Panc1 (cell line): ENCODE results near the gene HSD3B2. TPM values are rescaled to one million over a fixed set of nuclear protein-coding genes. Genes with fewer than 3 reads are reported as not detected.

Experiments
- ATAC-seq: fragments of 200-7000 bp; cut with Tn5 transposase; 2 replicates; pipeline ENCODE4 v1.9.1; 2020; ENCODE audit warnings: mild to moderate bottlenecking, moderate library complexity
- BruUV-seq: library from RNA; stranded (reverse); fragments of 400-500 nt; replicated peaks from 2 replicates; lab custom pipeline; 2021; lab: Mats Ljungman, UMichigan
- CTCF ChIA-PET: fragments of 300-600 bp; sonication (Branson Sonifier 250); formaldehyde crosslinking; loops from one replicate; lab custom pipeline; 2022; ENCODE audit warnings: antibody characterized with exemption; lab: Charles Lee
- POLR2A ChIA-PET: fragments of 300-600 bp; sonication (Branson Sonifier 250); formaldehyde crosslinking; loops from one replicate; lab custom pipeline; 2022; ENCODE audit warnings: antibody characterized with exemption; lab: Charles Lee
- DNase-seq: peaks from one replicate; pipeline ENCODE4 v3.0.0-alpha.2; 2010; ENCODE audit warnings: low read depth, low spot score
- H3K27ac ChIP-seq: 2 replicates; pipeline ENCODE4 v1.5.1; 2011; ENCODE audit warnings: mild to moderate bottlenecking, low read length, inconsistent platforms
- H3K27me3 ChIP-seq: fragments of 200-500 bp; sonication (Bioruptor generic); 2 replicates; pipeline ENCODE4 v1.6.0; 2014; ENCODE audit warnings: low read length, inconsistent platforms; ENCODE audit not compliant: control insufficient read depth, insufficient read depth
- H3K36me3 ChIP-seq: fragments of 200-500 bp; sonication (Bioruptor generic); 2 replicates; pipeline ENCODE4 v1.5.1; 2014; ENCODE audit warnings: inconsistent platforms, mild to moderate bottlenecking, low read length, moderate library complexity; ENCODE audit not compliant: control insufficient read depth, insufficient read depth
- H3K4me1 ChIP-seq: 2 replicates; pipeline ENCODE4 v1.5.1; 2011; ENCODE audit warnings: inconsistent platforms, mild to moderate bottlenecking, low read length, moderate library complexity; ENCODE audit not compliant: control insufficient read depth, insufficient read depth
- H3K4me3 ChIP-seq, 2 experiments: 2 replicates each; pipeline ENCODE4 v1.5.1; 2011 to 2012; ENCODE audit warnings: low read depth in 2 of 2, low read length in 2 of 2, mild to moderate bottlenecking in 2 of 2, inconsistent platforms in 1 of 2, moderate library complexity in 1 of 2
- H3K9me3 ChIP-seq: fragments of 200-500 bp; sonication (Bioruptor generic); 2 replicates; pipeline ENCODE4 v1.5.1; 2014; ENCODE audit warnings: low read depth, mild to moderate bottlenecking, inconsistent platforms, low read length, moderate library complexity; ENCODE audit not compliant: control insufficient read depth, insufficient read depth
- CTCF ChIP-seq: fragments of 450-650 bp; IDR thresholded peaks from 2 replicates; pipeline ENCODE4 v1.5.1; 2017; ENCODE audit warnings: mild to moderate bottlenecking
- POLR2AphosphoS5 ChIP-seq: IDR thresholded peaks from 2 replicates; pipeline ENCODE4 v1.6.1; 2012; ENCODE audit warnings: mild to moderate bottlenecking, low read depth, low read length, moderate library complexity
- REST ChIP-seq, 2 experiments: IDR thresholded peaks; 2 replicates each; pipeline ENCODE4 v1.6.1; 2011 to 2012; ENCODE audit warnings: low read depth in 2 of 2, control low read depth in 1 of 2, low read length in 1 of 2, mild to moderate bottlenecking in 1 of 2, moderate library complexity in 1 of 2; ENCODE audit not compliant: insufficient read depth in 1 of 2
- SIN3A ChIP-seq: IDR thresholded peaks from 2 replicates; pipeline ENCODE4 v1.6.1; 2012; ENCODE audit warnings: low read depth, mild to moderate bottlenecking, low read length, moderate library complexity, borderline replicate concordance; ENCODE audit not compliant: insufficient read depth
- TCF7L2 ChIP-seq: IDR thresholded peaks from 2 replicates; pipeline ENCODE4 v1.6.1; 2011; ENCODE audit warnings: mild to moderate bottlenecking, low read depth, low read length, inconsistent platforms
- in situ Hi-C: cut with HindIII; loops from 2 replicates; pipeline ENCODE4 v1.10.0; 2016; ENCODE audit warnings: low sequenced_read_pairs, low pct_unique_long_range_greater_than_20kb
- intact Hi-C: fragments of 100-400 bp; cut with micrococcal nuclease; formaldehyde crosslinking; loops from one replicate; pipeline ENCODE4 v1.10.0; 2022; ENCODE audit not compliant: unreplicated experiment
- total RNA-seq: library from RNA; stranded (reverse); gene quantifications from one replicate; pipeline ENCODE4 v1.2.1, GENCODE V29; 2021; ENCODE audit not compliant: unreplicated experiment

The HSD3B2 gene
- total RNA-seq, 1 experiment from 2014 or later, result 1.2 TPM

GRCh38 chr1:119463569-119463968, 48.6 kb downstream of the HSD3B2 start:
- no TSS peak for BruUV-seq
- no peaks in the 10 kb centered on the region for H3K9me3 ChIP-seq
- no peaks in the 10 kb centered on the region for H3K4me1 ChIP-seq
- no peaks in the 10 kb centered on the region for H3K27me3 ChIP-seq
- DNase-seq, result no peak
- ATAC-seq, result no peak
- no peak overlapping the region for H3K27ac ChIP-seq
- no peak overlapping the region for H3K4me3 ChIP-seq
- POLR2A ChIA-PET, result no interaction called here
- in situ Hi-C loops, result no loop called here
- intact Hi-C loops, result no loop called here
- H3K36me3 ChIP-seq, result no peaks in the 10 kb centered on the region
- TF ChIP-seq POLR2AphosphoS5, result no peak
- no peak for TF ChIP-seq CTCF
- no peak for TF ChIP-seq REST (IDR thresholded peaks at IDR 0.05; ENCODE audit: insufficient read depth in 1 of 2, low read depth in 2 of 2, low read length in 1 of 2)
- no peak for TF ChIP-seq SIN3A
- no peak for TF ChIP-seq TCF7L2
- CTCF ChIA-PET, result no interaction called here

GRCh38 chr1:119466445-119466844, 51.5 kb downstream of the HSD3B2 start:
- no peak for TF ChIP-seq TCF7L2
- no peak for TF ChIP-seq POLR2AphosphoS5
- no peak for TF ChIP-seq SIN3A
- TF ChIP-seq CTCF, result no peak
- TF ChIP-seq REST (IDR thresholded peaks at IDR 0.05; ENCODE audit: insufficient read depth in 1 of 2, low read depth in 2 of 2, low read length in 1 of 2), result no peak
- no peaks in the 10 kb centered on the region for H3K36me3 ChIP-seq
- no peak for DNase-seq
- ATAC-seq, result no peak
- no peak overlapping the region for H3K27ac ChIP-seq
- in situ Hi-C loops, result no loop called here
- H3K4me3 ChIP-seq, result no peak overlapping the region
- BruUV-seq, result no TSS peak
- H3K4me1 ChIP-seq, result no peaks in the 10 kb centered on the region
- no peaks in the 10 kb centered on the region for H3K9me3 ChIP-seq
- peaks cover 4% of the 10 kb centered on the region; the same call in 1 of the 2 replicates for H3K27me3 ChIP-seq
- intact Hi-C loops, result no loop called here
- CTCF ChIA-PET, result no interaction called here
- POLR2A ChIA-PET, result no interaction called here
